HG02870 (cell line): Measurements from ENCODE around the gene C19orf67.
A peak's percentile ranks its signal among the peaks of the same experiment; 100 is the strongest.

ENCODE experiments used
- ATAC-seq: cut with Tn5 transposase; IDR thresholded peaks from one replicate; pipeline ENCODE4 v1.9.1; 2021; ENCODE audit warnings: mild to moderate bottlenecking, moderate library complexity; ENCODE audit not compliant: unreplicated experiment

The C19orf67 gene

GRCh38 chr19:14031719-14032480 lies 53.7 kb downstream of the C19orf67 start, which contains the start of gene IL27RA:
Gene IL27RA, plus strand, starts transcription at chr19:14031762. Its CDS starts 111 bp downstream, at chr19:14031873.
- ATAC-seq = peak; percentile 51
